ENCODE measurements around the gene ZC3H6. TPM values are rescaled to one million over a fixed set of nuclear protein-coding genes. Genes with fewer than 3 reads are reported as not detected.
"Not testable (repeated sequence)": the region's sequence is repeated elsewhere in the genome, so short reads cannot be mapped to it uniquely, and the experiment has no call there.

The ZC3H6 gene
- total and polyA plus RNA-seq, 2 of the 4 experiments (the other 2 are of a cell fraction) = 0.55 to 2.0 TPM

- POLR2A ChIA-PET (ENCODE audit: unreplicated experiment) = no interaction called here
- no peaks in the 10 kb centered on the region for H4K20me1 ChIP-seq (ENCODE audit: insufficient read depth, low read length)
- H3K23ac ChIP-seq (ENCODE audit: low read depth, low read length) = no peak overlapping the region
- H2AK5ac ChIP-seq (ENCODE audit: low read depth, low read length) = no peak overlapping the region
- no peak overlapping the region for H2BK20ac ChIP-seq (ENCODE audit: low read depth, low read length)
- no peak overlapping the region for H3K14ac ChIP-seq (replicated peaks; ENCODE audit: low read depth, low read length)
- DNase-seq = no peak
- H3K27ac ChIP-seq (ENCODE audit: insufficient read depth, low read length) = no peak overlapping the region
- no peak overlapping the region for H2BK120ac ChIP-seq (ENCODE audit: low read depth, low read length)
- H3K9me3 ChIP-seq (ENCODE audit: control insufficient read depth, insufficient read depth, low read length) = no peaks in the 10 kb centered on the region
- no peak overlapping the region for H3K4me3 ChIP-seq (ENCODE audit: insufficient read depth, low read depth, low read length)
- in situ Hi-C loops (cut with MboI; ENCODE audit: low sequenced_read_pairs) = no loop called here
- H3K79me1 ChIP-seq (ENCODE audit: low read depth in 1 of 2, low read length in 2 of 2) = no peaks in the 10 kb centered on the region
- no peaks in the 10 kb centered on the region for H3K36me3 ChIP-seq (ENCODE audit: control insufficient read depth, insufficient read depth, low read length)
- CTCF ChIA-PET = no interaction called here
- 97% methylated on average over 13 of the region's 30 CpGs; no CpG with 5 or more reads in 1 of the 2 experiments for WGBS, 2 experiments (ENCODE audit: extremely low coverage in 2 of 2, insufficient read length in 1 of 2)
- no peak overlapping the region for H3K18ac ChIP-seq (ENCODE audit: low read depth, low read length)
- intact Hi-C loops (cut with micrococcal nuclease) = no loop called here
- H2AK9ac ChIP-seq (replicated peaks; ENCODE audit: low read depth, low read length, poor library complexity) = no peak overlapping the region
- no peaks in the 10 kb centered on the region for H3K4me1 ChIP-seq (ENCODE audit: control insufficient read depth, insufficient read depth, low read length)
- no peak overlapping the region for H3K4me2 ChIP-seq (ENCODE audit: low read depth, low read length)
- H4K91ac ChIP-seq (ENCODE audit: insufficient read depth, low read depth, low read length) = no peak overlapping the region
- H2AFZ ChIP-seq (replicated peaks; ENCODE audit: low read length, poor library complexity) = no peak overlapping the region
- no peak overlapping the region for H3K56ac ChIP-seq (ENCODE audit: extremely low read depth, insufficient read depth, low read length)
- TF ChIP-seq NFE2L2 (IDR thresholded peaks at IDR 0.05; ENCODE audit: low read depth, low read length) = no peak
- H2BK15ac ChIP-seq (ENCODE audit: low read depth, low read length) = no peak overlapping the region
- H2BK5ac ChIP-seq (ENCODE audit: low read depth, low read length, poor library complexity, severe bottlenecking) = no peak overlapping the region
- H3K9ac ChIP-seq (ENCODE audit: low read depth, low read length) = no peak overlapping the region
- no peak overlapping the region for H3K4ac ChIP-seq (ENCODE audit: low read depth, low read length)
- dilution Hi-C loops (cut with HindIII; ENCODE audit: low sequenced_read_pairs, unreplicated experiment) = no loop called here
- H4K5ac ChIP-seq (ENCODE audit: low read depth, low read length) = no peak overlapping the region
- no TSS peak for BruUV-seq (replicated peaks)
- no peak for ATAC-seq (ENCODE audit: low read depth)
- H4K8ac ChIP-seq (ENCODE audit: low read depth in 2 of 2, low read length in 2 of 2) = no peak overlapping the region
- peaks cover 2% of the 10 kb centered on the region; the same call in 1 of the 2 replicates for H3K27me3 ChIP-seq (ENCODE audit: control insufficient read depth, insufficient read depth, low read length)
- no peaks in the 10 kb centered on the region for H3K9me1 ChIP-seq (ENCODE audit: insufficient read depth, low read length)
Observed at GRCh38 chr2:112345030-112346027, 69.9 kb downstream of the ZC3H6 start.

DNA sequence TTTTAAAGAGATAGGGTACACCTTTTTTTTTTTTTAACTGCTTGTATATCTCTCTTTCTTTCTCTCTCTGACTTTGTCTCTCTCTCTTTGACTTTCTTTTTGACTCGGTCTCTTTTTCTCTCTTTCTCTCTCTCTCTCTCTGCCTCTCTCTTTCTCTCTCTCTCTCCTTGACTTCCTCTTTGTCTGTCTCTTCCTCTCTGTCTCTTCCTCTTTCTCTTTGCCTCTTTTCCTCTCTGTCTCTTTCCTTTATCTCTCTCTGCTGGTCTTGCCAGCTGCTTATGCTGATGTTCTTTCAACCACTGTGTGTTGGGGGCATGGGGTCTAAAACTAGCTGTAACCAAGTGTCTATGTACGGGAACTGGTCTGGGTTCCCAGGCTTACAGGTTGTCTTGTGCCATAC is 76.9 kb downstream of the ZC3H6 start:
- dilution Hi-C loops (cut with HindIII; ENCODE audit: low sequenced_read_pairs, unreplicated experiment); CTCF ChIA-PET; H4K91ac ChIP-seq (ENCODE audit: insufficient read depth, low read depth, low read length); H3K36me3 ChIP-seq (ENCODE audit: control insufficient read depth, insufficient read depth, low read length); H2BK120ac ChIP-seq (ENCODE audit: low read depth, low read length); H2BK5ac ChIP-seq (ENCODE audit: low read depth, low read length, poor library complexity, severe bottlenecking); H2BK20ac ChIP-seq (ENCODE audit: low read depth, low read length); H3K27ac ChIP-seq (ENCODE audit: insufficient read depth, low read length); H2AK9ac ChIP-seq (replicated peaks; ENCODE audit: low read depth, low read length, poor library complexity); H4K20me1 ChIP-seq (ENCODE audit: insufficient read depth, low read length); H3K18ac ChIP-seq (ENCODE audit: low read depth, low read length); ATAC-seq (ENCODE audit: low read depth); DNase-seq; H4K5ac ChIP-seq (ENCODE audit: low read depth, low read length); H3K79me1 ChIP-seq (ENCODE audit: low read depth in 1 of 2, low read length in 2 of 2); H2BK15ac ChIP-seq (ENCODE audit: low read depth, low read length); BruUV-seq (replicated peaks); in situ Hi-C loops (cut with MboI; ENCODE audit: low sequenced_read_pairs); H3K14ac ChIP-seq (replicated peaks; ENCODE audit: low read depth, low read length); intact Hi-C loops (cut with micrococcal nuclease); H4K8ac ChIP-seq (ENCODE audit: low read depth in 2 of 2, low read length in 2 of 2); H3K4me3 ChIP-seq (ENCODE audit: insufficient read depth, low read depth, low read length); H3K9ac ChIP-seq (ENCODE audit: low read depth, low read length); H2AFZ ChIP-seq (replicated peaks; ENCODE audit: low read length, poor library complexity); H3K56ac ChIP-seq (ENCODE audit: extremely low read depth, insufficient read depth, low read length); H3K9me3 ChIP-seq (ENCODE audit: control insufficient read depth, insufficient read depth, low read length); H3K4me1 ChIP-seq (ENCODE audit: control insufficient read depth, insufficient read depth, low read length); H2AK5ac ChIP-seq (ENCODE audit: low read depth, low read length); POLR2A ChIA-PET (ENCODE audit: unreplicated experiment); H3K9me1 ChIP-seq (ENCODE audit: insufficient read depth, low read length); H3K23ac ChIP-seq (ENCODE audit: low read depth, low read length); H3K27me3 ChIP-seq (ENCODE audit: control insufficient read depth, insufficient read depth, low read length); H3K4me2 ChIP-seq (ENCODE audit: low read depth, low read length); H3K4ac ChIP-seq (ENCODE audit: low read depth, low read length): not testable (repeated sequence)
- WGBS, 2 experiments (ENCODE audit: extremely low coverage in 2 of 2, insufficient read length in 1 of 2) = no CpG with 5 or more reads among the region's 2 CpGs

Data from IMR-90 (cell line).